Pancreas (tissue), 10 donors: ENCODE results near the gene SBNO2. TPM values are rescaled to one million over a fixed set of nuclear protein-coding genes. Genes with fewer than 3 reads are reported as not detected.

Experiments used
- ATAC-seq, 4 donors: fragments of 200-7000 bp; cut with Tn5 transposase; one replicate each; pipeline versions ENCODE4 v1.8.0 to v1.9.1; 2020; ENCODE audit warnings: mild to moderate bottlenecking in 4 of 4, moderate library complexity in 4 of 4
- DNase-seq, 6 donors: peaks; one replicate each; pipeline ENCODE4 v3.0.0-alpha.2; 2020
- FAIRE-seq: peaks from 2 replicates; lab custom pipeline; 2012; peaks lifted over from hg19 to GRCh38; lab: Jason Lieb, UNC
- H3K27ac ChIP-seq, 4 donors: fragments of 200-600 bp; sonication (generic); 1 replicate in 3 of 4; 2 replicates in 1 of 4; pipeline versions ENCODE4 v1.5.0 to v1.8.0; 2020
- H3K27me3 ChIP-seq, 4 donors: fragments of 200-600 bp; one replicate each; pipeline ENCODE4 v1.8.0; 2021
- H3K36me3 ChIP-seq, 3 donors: fragments of 200-600 bp; sonication (generic) in 1 of 3; one replicate each; pipeline versions ENCODE4 v1.5.0 to v1.8.0; 2020 to 2021
- H3K4me1 ChIP-seq, 3 donors: fragments of 200-600 bp; one replicate each; pipeline ENCODE4 v1.8.0; 2021
- H3K4me3 ChIP-seq, 4 donors: fragments of 200-600 bp; sonication (generic) in 2 of 4; one replicate each; pipeline versions ENCODE4 v1.5.0 to v1.8.0; 2020 to 2021
- H3K9me3 ChIP-seq, 4 donors: fragments of 200-600 bp; one replicate each; pipeline ENCODE4 v1.8.0; 2021
- CTCF ChIP-seq, 4 donors: fragments of 200-600 bp; sonication (generic) in 3 of 4; IDR thresholded peaks; one replicate each; pipeline versions ENCODE4 v1.5.0 to v1.8.0; 2021; ENCODE audit warnings: antibody characterized with exemption in 4 of 4
- WGBS, 2 donors: extraction: QIAGEN DNeasy Blood & Tissue Kit; methylation state at CpG; one replicate each; pipeline ENCODE4 v1.1.7; 2013; 5-methylcytosine and 5-hydroxymethylcytosine counted together
- intact Hi-C, 3 donors: fragments of 100-400 bp; cut with DNase I; formaldehyde crosslinking; loops; one replicate each; pipeline versions ENCODE4 v1.11.1 to v1.14.2; 2022
- polyA plus RNA-seq, 2 donors: library from polyadenylated mRNA; stranded (reverse); fragments of 200-250 nt; gene quantifications; one replicate each; pipeline ENCODE4 v1.2.3, GENCODE V29; 2013
- total RNA-seq, 6 donors: library from RNA; stranded (reverse); fragmentation: NEBNext Ultra II Directional in 4 of 6; extraction: Animal tissue kit (Norgen Biotek cat#: 25700) in 4 of 6; gene quantifications; one replicate each; pipeline versions ENCODE4 v1.2.1 to v1.2.4, GENCODE V29; 2021 to 2023
- donor health status: healthy with polysubstance abuse.
- donor health status: DM: no; HTN: no; CAD: no; lungs with moderate emphysema.
- donor health status: DM: no; HTN: no; CAD: no.
- donor health status: control.
- donor health status: control.
- donor health status: Bipolar disorder and iron deficiency.
- donor health status: DM: yes; HTN: yes; CAD: no.
- donor health status: DM: no; HTN: no; CAD: no.
- donor health status: DM: no; HTN: no; CAD: no.
- donor health status: DM: yes; HTN: yes; CAD: no.

The SBNO2 gene
- total and polyA plus RNA-seq, 8 donors, result 16.8 to 53.9 (median 27.4) TPM

- no peak overlapping the region for H3K27ac ChIP-seq
- H3K4me1 ChIP-seq, result no peaks in the 10 kb centered on the region
- H3K4me3 ChIP-seq, result no peak overlapping the region
- FAIRE-seq, result no peak
- peak in 1 of 6 donors; percentile 36 for DNase-seq
- H3K9me3 ChIP-seq, result no peaks in the 10 kb centered on the region
- WGBS, 2 donors, result 90 to 95% methylated on average over 41 of the region's 41 CpGs
- no peak for TF ChIP-seq CTCF (IDR thresholded peaks at IDR 0.05)
- H3K36me3 ChIP-seq, result no peaks in the 10 kb centered on the region
- peak in 3 of 4 donors; percentile 5 to 15 (median 10) for ATAC-seq
- intact Hi-C loops, result no loop called here
- no peaks in the 10 kb centered on the region for H3K27me3 ChIP-seq
Measured at GRCh38 chr19:1163283-1163933, 10.7 kb downstream of the SBNO2 start.

GRCh38 chr19:1162404-1163282, 11.4 kb downstream of the SBNO2 start:
- DNase-seq, result no peak
- H3K27me3 ChIP-seq, result no peaks in the 10 kb centered on the region
- no peaks in the 10 kb centered on the region for H3K36me3 ChIP-seq
- ATAC-seq, result no peak
- no peak overlapping the region for H3K4me3 ChIP-seq
- H3K4me1 ChIP-seq, result no peaks in the 10 kb centered on the region
- no peak overlapping the region for H3K27ac ChIP-seq
- no peak for FAIRE-seq
- intact Hi-C loops, result no loop called here
- TF ChIP-seq CTCF (IDR thresholded peaks at IDR 0.05), result no peak
- WGBS, 2 donors, result 82% methylated on average over 26 of the region's 26 CpGs
- no peaks in the 10 kb centered on the region for H3K9me3 ChIP-seq

- WGBS, 2 donors, result 47 to 53% methylated on average over 16 to 17 of the region's 18 CpGs
- H3K9me3 ChIP-seq, result no peaks in the 10 kb centered on the region
- no peak for TF ChIP-seq CTCF (IDR thresholded peaks at IDR 0.05)
- H3K27me3 ChIP-seq, result no peaks in the 10 kb centered on the region
- H3K36me3 ChIP-seq, result no peaks in the 10 kb centered on the region
- no peak overlapping the region for H3K27ac ChIP-seq
- FAIRE-seq, result no peak
- no peak for DNase-seq
- peak in 2 of 4 donors; percentile 11 to 29 for ATAC-seq
- intact Hi-C loops, result no loop called here
- H3K4me3 ChIP-seq, result no peak overlapping the region
- no peaks in the 10 kb centered on the region for H3K4me1 ChIP-seq
Measured at GRCh38 chr19:1161716-1162115, 12.4 kb downstream of the SBNO2 start.

GRCh38 chr19:1159864-1160595, 14.0 kb downstream of the SBNO2 start:
- FAIRE-seq (no peak), ATAC-seq (no peak), DNase-seq (peak in 1 of 6 donors; percentile 70)
- no peaks in the 10 kb centered on the region for H3K36me3 ChIP-seq
- WGBS, 2 donors, result 90 to 91% methylated on average over 23 to 31 of the region's 31 CpGs
- H3K9me3 ChIP-seq, result no peaks in the 10 kb centered on the region
- intact Hi-C loops, result no loop called here
- peaks cover 0 to 8% (median 0%) of the 10 kb centered on the region in 3 donors for H3K4me1 ChIP-seq
- no peak overlapping the region for H3K4me3 ChIP-seq
- no peak for TF ChIP-seq CTCF (IDR thresholded peaks at IDR 0.05)
- H3K27me3 ChIP-seq, result no peaks in the 10 kb centered on the region
- no peak overlapping the region for H3K27ac ChIP-seq
